GM19452 (cell line): Measurements from ENCODE around the gene PRMT7.

Experiments used
- ATAC-seq: cut with Tn5 transposase; IDR thresholded peaks from one replicate; pipeline ENCODE4 v1.9.1; 2021; ENCODE audit not compliant: unreplicated experiment

Gene PRMT7, protein sequence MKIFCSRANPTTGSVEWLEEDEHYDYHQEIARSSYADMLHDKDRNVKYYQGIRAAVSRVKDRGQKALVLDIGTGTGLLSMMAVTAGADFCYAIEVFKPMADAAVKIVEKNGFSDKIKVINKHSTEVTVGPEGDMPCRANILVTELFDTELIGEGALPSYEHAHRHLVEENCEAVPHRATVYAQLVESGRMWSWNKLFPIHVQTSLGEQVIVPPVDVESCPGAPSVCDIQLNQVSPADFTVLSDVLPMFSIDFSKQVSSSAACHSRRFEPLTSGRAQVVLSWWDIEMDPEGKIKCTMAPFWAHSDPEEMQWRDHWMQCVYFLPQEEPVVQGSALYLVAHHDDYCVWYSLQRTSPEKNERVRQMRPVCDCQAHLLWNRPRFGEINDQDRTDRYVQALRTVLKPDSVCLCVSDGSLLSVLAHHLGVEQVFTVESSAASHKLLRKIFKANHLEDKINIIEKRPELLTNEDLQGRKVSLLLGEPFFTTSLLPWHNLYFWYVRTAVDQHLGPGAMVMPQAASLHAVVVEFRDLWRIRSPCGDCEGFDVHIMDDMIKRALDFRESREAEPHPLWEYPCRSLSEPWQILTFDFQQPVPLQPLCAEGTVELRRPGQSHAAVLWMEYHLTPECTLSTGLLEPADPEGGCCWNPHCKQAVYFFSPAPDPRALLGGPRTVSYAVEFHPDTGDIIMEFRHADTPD

GRCh38 chr16:68310774-68311511, at the start of gene PRMT7, which contains the start of gene SLC7A6OS:
Gene PRMT7 (plus strand): TSS chr16:68311019. CDS start chr16:68315980, 4,961 bp downstream.
Gene SLC7A6OS (minus strand): TSS chr16:68310946. CDS start chr16:68310926, 20 bp downstream.
- ATAC-seq: peak; percentile 96

GRCh38 chr16:68263559-68264127, 47.2 kb upstream of the PRMT7 start:
- ATAC-seq: peak; percentile 4

- peak; percentile 62 for ATAC-seq
Observed at GRCh38 chr16:68264128-68265077, 46.4 kb upstream of the PRMT7 start, which contains the start of gene SLC7A6. Gene SLC7A6 (plus strand): TSS chr16:68264526. CDS start chr16:68274727, 10,201 bp downstream.

GRCh38 chr16:68265078-68265920, 45.5 kb upstream of the PRMT7 start:
- peak; percentile 5 for ATAC-seq

DNA sequence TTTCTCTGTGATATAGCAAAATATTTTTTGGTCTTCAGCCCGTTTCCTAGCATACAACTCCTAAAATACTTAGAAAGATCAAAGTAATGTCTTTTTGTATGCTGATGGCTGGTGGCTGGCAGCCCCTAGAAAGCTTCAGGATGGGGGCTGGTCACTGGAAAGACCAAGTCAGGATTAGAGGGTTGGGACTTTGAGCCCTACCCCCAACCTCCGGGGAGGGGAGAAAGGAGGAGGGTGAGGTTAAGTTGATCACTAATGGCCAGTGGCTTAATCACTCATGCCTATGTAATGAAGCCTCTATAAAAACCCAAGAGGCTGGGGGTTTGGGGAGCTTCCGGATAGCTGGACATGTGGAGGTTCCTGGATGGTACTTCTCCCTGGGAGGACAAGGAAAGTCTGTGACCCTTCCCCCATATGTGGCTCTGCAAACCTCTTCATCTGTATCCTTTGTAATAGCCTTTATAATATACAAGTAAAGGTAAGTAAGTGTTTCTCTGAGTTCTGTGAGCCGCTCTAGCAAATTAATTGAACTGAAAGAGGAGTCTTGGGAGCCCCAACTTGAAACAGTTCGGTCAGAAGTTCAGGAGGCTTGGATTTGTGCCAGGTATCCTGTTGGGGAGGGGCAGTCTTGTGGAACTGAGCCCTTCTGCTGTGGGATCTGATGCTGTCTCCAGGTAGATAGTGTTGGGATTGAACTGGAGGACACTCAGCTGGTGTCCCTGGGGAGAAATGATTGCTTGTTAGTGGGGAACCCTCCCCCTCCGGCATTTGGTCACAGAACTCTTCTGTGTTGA, 43.0 kb upstream of the PRMT7 start:
- ATAC-seq: no peak

GRCh38 chr16:68269793-68270192, 41.0 kb upstream of the PRMT7 start:
- ATAC-seq: no peak

- ATAC-seq: no peak
Observed at GRCh38 chr16:68270353-68270752, 40.5 kb upstream of the PRMT7 start.

GRCh38 chr16:68272507-68273209, 38.2 kb upstream of the PRMT7 start:
- no peak for ATAC-seq

- no peak for ATAC-seq
Observed at GRCh38 chr16:68273459-68273858, 37.4 kb upstream of the PRMT7 start.

GRCh38 chr16:68273896-68274295, 36.9 kb upstream of the PRMT7 start:
- ATAC-seq: no peak

DNA sequence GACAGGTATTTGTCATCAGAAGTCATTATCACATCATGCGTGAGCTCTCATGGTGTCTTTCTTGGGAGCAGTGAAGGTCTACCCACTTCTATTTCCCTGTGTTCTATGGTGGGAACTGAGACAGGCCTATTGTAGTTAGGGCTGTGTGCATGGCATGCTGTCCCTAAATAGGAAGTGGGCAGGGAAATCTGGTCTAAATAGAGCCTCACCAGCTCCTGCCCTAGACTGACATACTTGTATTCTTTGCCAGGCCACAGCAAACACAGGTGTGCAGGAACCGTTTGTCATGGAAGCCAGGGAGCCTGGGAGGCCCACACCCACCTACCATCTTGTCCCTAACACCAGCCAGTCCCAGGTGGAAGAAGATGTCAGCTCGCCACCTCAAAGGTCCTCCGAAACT, 36.4 kb upstream of the PRMT7 start:
- no peak for ATAC-seq

DNA sequence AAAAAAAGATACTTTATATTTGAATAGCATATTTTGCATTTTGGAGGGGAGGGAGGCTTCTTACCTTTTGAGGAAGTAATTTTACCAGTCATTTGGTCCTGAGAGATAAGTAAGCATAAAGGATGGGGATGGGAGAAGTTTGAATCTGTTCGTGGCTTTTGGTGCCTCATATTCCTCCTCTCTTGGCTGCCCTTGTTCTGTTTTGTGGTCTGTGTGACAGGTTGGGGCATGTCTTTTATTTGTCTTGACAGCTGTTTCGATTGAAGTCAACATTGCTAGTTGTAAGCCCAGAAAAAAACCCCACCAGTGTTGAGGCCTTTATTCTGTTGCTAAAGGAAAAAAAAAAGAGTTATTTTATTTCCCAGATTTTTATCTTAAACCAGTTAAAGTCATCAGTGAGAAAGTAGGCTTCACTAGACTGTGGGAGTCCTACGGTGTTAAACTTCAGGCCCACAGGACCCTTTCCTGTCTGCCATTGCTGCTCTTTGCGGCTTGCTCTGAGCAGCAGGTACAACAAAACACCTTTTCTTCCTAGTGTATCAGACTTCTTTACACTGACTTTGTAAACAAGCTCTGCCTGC, 35.1 kb upstream of the PRMT7 start:
- ATAC-seq: peak; percentile 59

GRCh38 chr16:68276223-68276622, 34.6 kb upstream of the PRMT7 start:
- no peak for ATAC-seq

DNA sequence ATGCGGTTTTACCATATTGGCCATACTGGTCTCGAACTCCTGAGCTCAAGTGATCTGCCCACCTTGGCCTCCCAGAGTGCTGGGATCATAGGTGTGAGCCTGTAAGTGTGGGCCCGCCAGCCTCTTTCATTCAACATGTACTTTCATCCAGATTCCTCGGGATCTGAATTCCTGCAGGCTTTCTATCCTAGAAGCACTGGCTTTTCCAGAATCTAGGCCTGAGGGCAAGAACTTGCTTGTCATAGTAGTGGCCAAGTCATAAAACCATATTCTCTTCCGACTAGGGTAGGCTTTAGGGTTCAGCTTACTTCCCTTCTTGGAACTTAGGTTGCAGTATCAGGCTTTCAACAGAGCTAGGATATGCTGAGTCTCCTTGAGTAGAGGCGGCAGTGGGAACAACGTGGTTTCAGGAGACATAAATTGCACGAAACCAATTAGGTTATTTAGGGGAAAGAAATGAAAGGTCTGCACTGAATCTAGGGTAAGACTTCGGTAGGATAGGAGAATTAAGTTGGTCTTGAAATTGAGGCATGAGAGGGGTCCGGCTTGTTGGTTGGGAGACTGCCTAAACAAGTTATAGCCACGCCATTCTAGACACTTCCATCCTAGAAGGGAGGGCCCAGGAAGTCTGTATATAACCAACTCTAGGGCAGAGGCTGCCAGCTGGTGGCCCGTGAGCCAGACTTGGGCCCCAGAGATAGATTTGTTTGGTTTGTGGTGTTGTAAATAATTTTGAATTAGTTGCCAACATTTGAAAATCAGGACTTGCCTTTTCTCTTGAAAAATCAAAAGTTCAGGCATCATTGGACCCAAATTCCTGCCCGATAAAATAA, 30.9 kb upstream of the PRMT7 start:
- no peak for ATAC-seq

- ATAC-seq: no peak
Observed at GRCh38 chr16:68281368-68282063, 29.3 kb upstream of the PRMT7 start.

GRCh38 chr16:68282064-68282452, 28.8 kb upstream of the PRMT7 start:
- ATAC-seq: no peak
